HG02623 (cell line): ENCODE results near the gene SRBD1.

Experiments used
- ATAC-seq: cut with Tn5 transposase; IDR thresholded peaks from one replicate; pipeline ENCODE4 v1.9.1; 2021; ENCODE audit warnings: moderate library complexity; ENCODE audit not compliant: unreplicated experiment

The SRBD1 gene

GRCh38 chr2:45596761-45597160 is 14.3 kb downstream of the SRBD1 start:
- ATAC-seq = no peak

- no peak for ATAC-seq
Observed at GRCh38 chr2:45595721-45596435, 15.2 kb downstream of the SRBD1 start.

DNA sequence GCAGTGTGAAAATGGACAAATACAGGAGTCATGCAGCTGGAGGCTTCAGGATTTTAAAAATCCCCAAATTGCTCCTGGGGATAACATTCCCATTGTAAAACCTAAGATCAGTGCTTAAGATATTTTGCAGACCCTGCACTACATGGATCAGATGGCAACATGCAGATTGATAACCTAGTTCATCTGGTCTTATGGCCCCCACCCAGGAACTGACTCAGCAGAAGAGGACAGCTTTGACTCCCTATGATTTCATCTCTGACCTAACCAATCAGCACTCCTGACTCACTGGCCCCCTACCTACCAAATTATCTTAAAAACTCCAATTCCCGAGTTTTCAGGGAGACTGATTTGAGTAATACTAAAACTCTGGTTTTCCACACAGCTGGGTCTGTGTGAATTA is 20.0 kb downstream of the SRBD1 start:
- no peak for ATAC-seq

- ATAC-seq = no peak
Observed at GRCh38 chr2:45588158-45588829, 22.8 kb downstream of the SRBD1 start.

DNA sequence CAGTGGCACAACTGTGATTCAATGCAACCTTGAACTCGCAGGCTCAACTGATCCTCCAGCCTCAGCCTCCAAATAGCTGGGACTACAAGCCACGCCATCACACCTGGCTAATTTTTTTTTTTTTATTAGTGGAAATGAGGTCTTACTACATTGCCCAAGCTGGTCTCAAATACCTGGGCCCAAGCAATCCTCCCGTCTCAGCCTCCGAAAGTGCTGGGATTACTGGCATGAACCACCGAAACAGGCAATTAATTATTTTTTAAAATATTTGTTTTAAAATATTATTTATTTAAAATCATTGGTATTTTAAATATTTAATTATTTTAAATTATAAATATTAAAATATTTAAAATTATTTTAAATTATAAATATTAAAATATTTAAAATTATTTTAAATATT is 24.5 kb downstream of the SRBD1 start:
- no peak for ATAC-seq

DNA sequence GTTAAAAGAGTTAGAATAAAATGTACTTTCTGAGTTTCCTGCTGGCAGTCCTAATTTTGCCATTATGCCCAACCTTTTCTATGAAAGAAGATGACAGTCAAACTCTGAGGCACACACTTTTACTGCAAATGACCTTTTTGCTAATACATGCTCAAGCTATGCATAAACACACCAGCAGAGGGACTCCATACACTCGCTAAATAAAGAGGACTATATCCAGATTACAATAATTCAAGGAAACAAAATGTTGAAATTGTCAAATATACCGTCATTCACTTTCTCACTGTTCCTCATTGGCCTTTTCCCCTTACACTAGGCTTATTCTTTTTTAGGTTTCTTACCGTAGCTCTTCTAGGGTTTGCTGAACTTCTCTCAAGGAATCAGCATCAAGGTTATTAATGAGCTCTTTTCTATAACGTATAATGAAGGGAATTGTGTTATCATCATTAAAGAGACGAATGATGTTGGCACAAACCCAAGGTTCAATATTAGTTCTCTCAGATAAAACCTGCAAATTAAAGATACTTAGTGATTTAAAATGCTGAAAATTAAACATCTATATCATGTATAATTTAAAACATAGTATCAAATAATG is 25.7 kb downstream of the SRBD1 start:
- ATAC-seq = no peak

- no peak for ATAC-seq
Observed at GRCh38 chr2:45583977-45584376, 27.1 kb downstream of the SRBD1 start.

DNA sequence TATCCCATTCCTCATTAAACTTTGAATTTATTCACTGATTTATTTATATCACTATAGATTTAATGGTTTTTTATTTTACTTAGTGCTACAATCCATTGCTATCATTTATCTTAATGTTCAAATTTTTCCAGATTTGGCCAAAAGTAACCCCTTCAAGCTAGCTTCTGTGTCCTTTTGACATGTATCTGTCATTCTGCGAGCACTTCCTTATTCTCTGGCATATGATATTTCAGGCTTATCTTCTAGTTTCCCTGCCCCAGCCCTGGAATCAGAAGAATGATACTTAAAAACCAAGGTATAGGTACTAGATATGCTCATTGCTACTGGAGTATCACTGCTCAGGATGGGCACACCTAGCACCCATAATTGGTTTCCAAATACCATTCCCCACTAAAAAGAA is 28.5 kb downstream of the SRBD1 start:
- no peak for ATAC-seq

GRCh38 chr2:45578056-45578843 is 32.8 kb downstream of the SRBD1 start:
- no peak for ATAC-seq

GRCh38 chr2:45577441-45577840 is 33.6 kb downstream of the SRBD1 start:
- no peak for ATAC-seq

GRCh38 chr2:45575881-45576280 is 35.2 kb downstream of the SRBD1 start:
- ATAC-seq = no peak

- ATAC-seq = no peak
Observed at GRCh38 chr2:45572979-45573378, 38.1 kb downstream of the SRBD1 start.

GRCh38 chr2:45571940-45572339 is 39.1 kb downstream of the SRBD1 start:
- ATAC-seq = no peak

DNA sequence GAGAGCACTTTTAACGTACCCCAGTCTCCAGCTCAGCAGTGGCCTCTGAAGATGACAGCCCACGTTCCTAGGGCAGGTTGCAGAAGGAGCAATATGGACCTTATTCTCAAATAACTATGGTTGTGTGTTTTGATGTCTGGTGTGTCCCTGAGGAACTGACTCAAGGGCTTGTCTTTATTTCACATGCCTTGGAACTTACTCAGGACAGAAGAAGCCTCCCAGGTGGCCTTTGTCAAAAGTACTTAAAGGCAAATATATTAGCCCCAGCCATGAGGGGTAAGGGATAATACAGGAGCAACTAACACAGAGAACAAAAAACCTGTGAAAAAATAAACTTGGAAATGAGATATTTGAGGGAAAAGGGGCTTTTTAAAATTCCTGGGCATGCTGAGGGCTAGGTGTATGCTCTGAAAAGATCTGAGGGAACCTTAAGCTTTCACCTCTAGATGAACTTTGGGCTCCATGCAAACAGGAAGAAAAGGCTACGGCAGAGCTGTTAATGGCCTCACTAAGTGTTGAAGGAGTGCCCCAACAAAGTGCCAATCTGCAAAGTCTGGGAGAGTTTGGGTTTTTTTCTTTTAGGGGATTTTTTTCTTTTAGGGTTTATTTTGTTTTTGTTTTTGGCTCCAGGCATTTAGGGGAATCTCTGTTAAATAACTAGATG is 40.3 kb downstream of the SRBD1 start:
- no peak for ATAC-seq

- no peak for ATAC-seq
Observed at GRCh38 chr2:45568935-45569334, 42.1 kb downstream of the SRBD1 start.

GRCh38 chr2:45567974-45568789 is 42.9 kb downstream of the SRBD1 start:
- peak; percentile 93 for ATAC-seq

DNA sequence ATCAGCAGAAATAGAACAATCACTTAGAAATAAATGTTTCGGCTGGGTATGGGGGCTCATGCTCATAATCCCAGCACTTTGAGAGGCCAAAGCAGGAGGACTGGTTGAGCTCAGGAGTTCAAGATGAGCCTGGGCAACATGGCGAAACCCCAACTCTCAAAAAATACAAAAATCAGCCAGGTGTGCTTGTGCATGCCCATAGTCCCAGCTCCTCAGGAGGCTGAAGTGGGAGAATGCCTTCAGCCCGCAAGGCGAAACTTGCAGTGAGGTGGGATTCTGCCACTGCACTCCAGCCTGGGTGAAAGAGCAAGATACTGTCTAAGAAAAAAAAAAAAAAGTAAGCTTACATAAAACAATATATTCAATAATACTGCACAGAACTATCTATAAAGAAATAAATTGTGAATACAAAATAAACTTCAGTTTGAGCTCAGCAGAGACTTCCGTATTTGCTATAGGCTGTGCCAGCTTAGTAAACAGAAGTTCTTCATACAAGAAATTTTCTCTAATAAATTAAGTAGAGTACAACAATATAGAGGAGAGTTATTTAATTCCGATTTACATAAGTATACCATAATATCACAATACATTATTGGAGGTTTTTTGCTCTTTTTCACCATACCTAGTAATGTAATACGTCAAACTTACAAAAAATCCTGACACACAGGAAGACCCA is 43.6 kb downstream of the SRBD1 start:
- no peak for ATAC-seq

- ATAC-seq = no peak
Observed at GRCh38 chr2:45559436-45559835, 51.6 kb downstream of the SRBD1 start.

- no peak for ATAC-seq
Observed at GRCh38 chr2:45554742-45555140, 56.3 kb downstream of the SRBD1 start.
